ENCODE measurements around the gene ACOT7. TPM values are rescaled to one million over a fixed set of nuclear protein-coding genes. Genes with fewer than 3 reads are reported as not detected.
A peak's percentile ranks its signal among the peaks of the same experiment; 100 is the strongest.
"Not testable (repeated sequence)": the region's sequence is repeated elsewhere in the genome, so short reads cannot be mapped to it uniquely, and the experiment has no call there.

Gene ACOT7
- total RNA-seq, 1 donor from 2014 or later, result 35.1 TPM

DNA sequence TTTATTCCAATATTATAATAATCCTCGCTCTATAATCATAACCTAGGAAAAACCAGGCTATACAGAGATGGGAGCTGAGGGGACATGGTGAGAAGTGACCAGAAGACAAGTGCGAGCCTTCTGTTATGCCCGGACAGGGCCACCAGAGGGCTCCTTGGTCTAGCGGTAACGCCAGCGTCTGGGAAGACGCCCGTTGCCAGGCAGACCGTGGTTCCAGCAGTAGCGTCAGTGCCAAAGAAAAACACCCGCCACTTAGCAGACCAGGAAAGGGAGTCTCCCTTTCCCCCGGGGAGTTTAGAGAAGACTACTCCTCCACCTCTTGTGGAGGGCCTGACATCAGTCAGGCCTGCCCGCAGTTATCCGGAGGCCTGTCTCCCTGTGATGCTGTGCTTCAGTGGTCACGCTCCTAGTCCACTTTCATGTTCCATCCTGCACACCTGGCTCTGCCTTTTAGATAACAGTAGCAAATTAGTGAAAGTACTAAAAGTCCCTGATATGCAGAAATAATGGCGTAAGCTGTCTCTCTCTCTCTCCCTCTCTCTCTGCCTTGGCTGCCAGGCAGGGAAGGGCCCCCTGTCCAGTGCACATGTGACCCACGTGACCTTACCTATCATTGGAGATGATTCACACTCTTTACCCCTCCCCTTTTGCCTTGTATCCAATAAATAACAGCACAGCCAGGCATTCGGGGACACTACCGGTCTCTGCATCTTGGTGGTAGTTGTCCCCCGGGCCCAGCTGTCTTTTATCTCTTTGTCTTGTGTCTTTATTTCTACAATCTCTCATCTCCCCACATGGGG lies 30.3 kb downstream of the ACOT7 start:
- not testable (repeated sequence) for H3K4me1 Mint-ChIP-seq (ENCODE audit: unreplicated experiment); H3K9me3 Mint-ChIP-seq (ENCODE audit: unreplicated experiment); H3K27ac Mint-ChIP-seq (ENCODE audit: unreplicated experiment); H3K27me3 Mint-ChIP-seq (ENCODE audit: unreplicated experiment); H3K4me3 Mint-ChIP-seq (ENCODE audit: unreplicated experiment); H3K36me3 Mint-ChIP-seq (ENCODE audit: low read depth, unreplicated experiment)
- TF ChIP-seq, protein P1, sequence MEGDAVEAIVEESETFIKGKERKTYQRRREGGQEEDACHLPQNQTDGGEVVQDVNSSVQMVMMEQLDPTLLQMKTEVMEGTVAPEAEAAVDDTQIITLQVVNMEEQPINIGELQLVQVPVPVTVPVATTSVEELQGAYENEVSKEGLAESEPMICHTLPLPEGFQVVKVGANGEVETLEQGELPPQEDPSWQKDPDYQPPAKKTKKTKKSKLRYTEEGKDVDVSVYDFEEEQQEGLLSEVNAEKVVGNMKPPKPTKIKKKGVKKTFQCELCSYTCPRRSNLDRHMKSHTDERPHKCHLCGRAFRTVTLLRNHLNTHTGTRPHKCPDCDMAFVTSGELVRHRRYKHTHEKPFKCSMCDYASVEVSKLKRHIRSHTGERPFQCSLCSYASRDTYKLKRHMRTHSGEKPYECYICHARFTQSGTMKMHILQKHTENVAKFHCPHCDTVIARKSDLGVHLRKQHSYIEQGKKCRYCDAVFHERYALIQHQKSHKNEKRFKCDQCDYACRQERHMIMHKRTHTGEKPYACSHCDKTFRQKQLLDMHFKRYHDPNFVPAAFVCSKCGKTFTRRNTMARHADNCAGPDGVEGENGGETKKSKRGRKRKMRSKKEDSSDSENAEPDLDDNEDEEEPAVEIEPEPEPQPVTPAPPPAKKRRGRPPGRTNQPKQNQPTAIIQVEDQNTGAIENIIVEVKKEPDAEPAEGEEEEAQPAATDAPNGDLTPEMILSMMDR (IDR thresholded peaks at IDR 0.05; ENCODE audit: unreplicated experiment), result peak; percentile 70
- DNase-seq (ENCODE audit: low spot score), result peak; percentile 66

DNA sequence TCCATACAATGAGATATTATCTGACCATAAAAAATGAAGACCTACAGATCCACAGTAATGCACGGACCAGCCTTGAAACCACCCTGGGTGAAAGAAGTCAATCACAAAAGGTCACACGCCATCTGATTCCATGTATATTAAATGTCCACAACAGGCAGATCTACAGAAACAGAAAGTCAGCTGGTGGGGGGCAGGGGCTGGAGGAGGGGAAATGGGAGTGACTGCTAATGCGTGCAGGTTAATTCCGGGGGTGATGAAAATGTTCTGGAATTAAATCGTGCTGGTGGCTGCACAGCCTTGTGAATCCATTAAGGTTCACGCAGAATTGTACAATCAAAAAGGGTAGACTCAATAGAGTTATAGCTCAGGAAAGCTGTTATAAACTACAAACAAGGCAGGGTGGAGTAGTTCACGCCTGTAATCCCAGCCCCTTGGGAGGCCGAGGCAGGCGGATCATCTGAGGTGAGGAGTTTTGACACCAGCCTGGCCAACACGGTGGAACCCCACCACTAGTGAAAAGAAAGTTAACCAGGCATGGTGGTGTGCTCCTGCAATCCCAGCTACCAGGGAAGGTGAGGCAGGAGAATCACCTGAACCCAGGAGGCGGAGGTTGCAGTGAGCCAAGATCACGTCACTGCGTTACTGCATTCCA lies 32.3 kb downstream of the ACOT7 start:
- no peaks in the 10 kb centered on the region for H3K36me3 Mint-ChIP-seq (ENCODE audit: low read depth, unreplicated experiment)
- TF ChIP-seq, protein P1 (IDR thresholded peaks at IDR 0.05; ENCODE audit: unreplicated experiment), result no peak

DNA sequence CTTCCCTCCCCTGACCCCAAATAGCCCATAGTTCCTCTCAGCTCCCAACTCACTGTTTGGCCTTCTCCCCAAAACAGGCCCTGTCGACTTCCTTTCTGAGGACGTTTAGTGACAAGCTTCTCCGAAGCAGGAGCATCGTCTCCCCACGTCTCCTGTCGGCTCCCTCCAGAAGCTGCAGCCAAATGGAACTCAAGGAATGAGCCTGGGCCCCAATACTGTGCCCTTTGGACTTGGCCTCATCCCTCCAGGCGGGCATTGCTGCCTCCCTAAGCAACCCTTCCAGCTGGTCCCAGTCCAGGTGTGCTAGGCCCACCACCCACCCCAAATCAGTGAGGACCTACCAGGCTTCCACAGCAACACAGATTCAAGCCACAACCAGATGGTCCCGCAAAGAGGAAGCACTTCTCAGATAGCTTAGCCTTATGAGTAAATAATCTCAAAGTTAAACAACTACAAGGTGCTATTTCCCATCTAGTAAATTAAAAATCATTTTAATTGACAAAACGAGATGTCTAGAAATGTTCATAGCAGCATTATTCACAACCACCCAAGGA lies 33.0 kb downstream of the ACOT7 start:
- TF ChIP-seq, protein P1 (IDR thresholded peaks at IDR 0.05; ENCODE audit: unreplicated experiment), result no peak
- H3K27ac Mint-ChIP-seq (ENCODE audit: unreplicated experiment), result no peak overlapping the region
- no peak for DNase-seq (ENCODE audit: low spot score)
- peaks cover 4% of the 10 kb centered on the region for H3K4me1 Mint-ChIP-seq (ENCODE audit: unreplicated experiment)
- no peaks in the 10 kb centered on the region for H3K9me3 Mint-ChIP-seq (ENCODE audit: unreplicated experiment)
- no peaks in the 10 kb centered on the region for H3K36me3 Mint-ChIP-seq (ENCODE audit: low read depth, unreplicated experiment)
- no peaks in the 10 kb centered on the region for H3K27me3 Mint-ChIP-seq (ENCODE audit: unreplicated experiment)
- H3K4me3 Mint-ChIP-seq (ENCODE audit: unreplicated experiment), result no peak overlapping the region

More for the DNA sequence above, 32.3 kb downstream of the ACOT7 start:
- Mint-ChIP-seq H3K4me1 (ENCODE audit: unreplicated experiment) (peaks cover 4% of the 10 kb centered on the region), H3K27ac (ENCODE audit: unreplicated experiment) (no peak overlapping the region), H3K9me3 (ENCODE audit: unreplicated experiment) (no peaks in the 10 kb centered on the region), H3K27me3 (ENCODE audit: unreplicated experiment) (no peaks in the 10 kb centered on the region), H3K4me3 (ENCODE audit: unreplicated experiment) (no peak overlapping the region)
- no peak for DNase-seq (ENCODE audit: low spot score)

DNA sequence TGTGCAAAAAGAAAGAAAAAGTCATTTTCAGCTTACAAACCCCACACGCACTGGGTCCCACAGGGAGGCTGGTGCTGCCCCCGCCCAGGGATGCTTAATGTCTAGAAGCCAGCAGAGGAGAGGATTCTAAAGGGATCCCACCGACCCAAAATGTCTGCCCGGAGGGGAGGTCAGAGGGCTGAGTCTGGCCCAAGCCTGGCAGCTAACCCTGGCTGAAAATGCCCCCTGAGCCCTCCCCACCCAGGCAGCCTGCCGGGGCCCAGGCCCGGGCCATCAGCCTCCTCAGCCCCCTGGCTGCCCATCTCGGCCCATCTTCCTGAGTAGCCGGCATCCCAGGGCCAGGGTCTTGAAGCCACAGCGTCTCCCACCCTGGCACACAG lies 33.5 kb downstream of the ACOT7 start:
- Mint-ChIP-seq H3K27me3 (ENCODE audit: unreplicated experiment) (no peaks in the 10 kb centered on the region), H3K27ac (ENCODE audit: unreplicated experiment) (no peak overlapping the region), H3K4me3 (ENCODE audit: unreplicated experiment) (no peak overlapping the region), H3K4me1 (ENCODE audit: unreplicated experiment) (peaks cover 4% of the 10 kb centered on the region), H3K9me3 (ENCODE audit: unreplicated experiment) (no peaks in the 10 kb centered on the region), H3K36me3 (ENCODE audit: low read depth, unreplicated experiment) (no peaks in the 10 kb centered on the region)
- TF ChIP-seq, protein P1 (IDR thresholded peaks at IDR 0.05; ENCODE audit: unreplicated experiment), result no peak
- DNase-seq (ENCODE audit: low spot score), result no peak

All from endothelial cell (in vitro differentiated cells).